Effector memory CD4-positive, alpha-beta T cell (primary cell): ENCODE data around the gene DPM2.

Source experiments
- DNase-seq, 3 donors: peaks; one replicate each; pipeline ENCODE4 v3.0.0-alpha.2; 2020
- H3K27ac ChIP-seq: 2 replicates; pipeline ENCODE4 v1.7.0; 2013; ENCODE audit warnings: mild to moderate bottlenecking, low read length, moderate library complexity; ENCODE audit not compliant: insufficient read depth, poor library complexity, severe bottlenecking
- H3K27me3 ChIP-seq: replicated peaks from 2 replicates; pipeline ENCODE4 v1.7.0; 2013; ENCODE audit warnings: mild to moderate bottlenecking, low read length; ENCODE audit not compliant: insufficient read depth, control insufficient read depth, poor library complexity, severe bottlenecking
- H3K36me3 ChIP-seq: 2 replicates; pipeline ENCODE4 v1.7.0; 2013; ENCODE audit warnings: mild to moderate bottlenecking, low read length, moderate library complexity; ENCODE audit not compliant: control insufficient read depth, insufficient read depth
- H3K4me1 ChIP-seq: 2 replicates; pipeline ENCODE4 v1.7.0; 2013; ENCODE audit warnings: low read length, mild to moderate bottlenecking; ENCODE audit not compliant: control insufficient read depth, insufficient read depth, poor library complexity, severe bottlenecking
- H3K4me3 ChIP-seq: 2 replicates; pipeline ENCODE4 v1.7.0; 2013; ENCODE audit warnings: low read length, low read depth, mild to moderate bottlenecking; ENCODE audit not compliant: insufficient read depth, poor library complexity, severe bottlenecking
- H3K9me3 ChIP-seq: 2 replicates; pipeline ENCODE4 v1.7.0; 2013; ENCODE audit warnings: mild to moderate bottlenecking, low read length, moderate library complexity; ENCODE audit not compliant: control insufficient read depth

DPM2 gene

GRCh38 chr9:127919253-127919815 is 18.3 kb downstream of the DPM2 start:
- H3K27ac ChIP-seq: no peak overlapping the region
- H3K9me3 ChIP-seq: no peaks in the 10 kb centered on the region
- no peak for DNase-seq
- H3K27me3 ChIP-seq: no peaks in the 10 kb centered on the region
- H3K36me3 ChIP-seq: no peaks in the 10 kb centered on the region
- no peak overlapping the region for H3K4me3 ChIP-seq
- H3K4me1 ChIP-seq: peaks cover 37% of the 10 kb centered on the region

- Histone ChIP-seq H3K27ac (no peak overlapping the region), H3K9me3 (no peaks in the 10 kb centered on the region), H3K4me1 (peaks cover 37% of the 10 kb centered on the region), H3K27me3 (no peaks in the 10 kb centered on the region), H3K36me3 (no peaks in the 10 kb centered on the region), H3K4me3 (no peak overlapping the region)
- no peak for DNase-seq
Measured at GRCh38 chr9:127918183-127919107, 19.2 kb downstream of the DPM2 start.

GRCh38 chr9:127917603-127918002 is 20.1 kb downstream of the DPM2 start:
- no peak for DNase-seq
- no peaks in the 10 kb centered on the region for H3K9me3 ChIP-seq
- peak overlapping the region; percentile 44 for H3K4me3 ChIP-seq
- H3K36me3 ChIP-seq: no peaks in the 10 kb centered on the region
- no peaks in the 10 kb centered on the region for H3K27me3 ChIP-seq
- peak overlapping the region; percentile 21 for H3K27ac ChIP-seq
- peaks cover 37% of the 10 kb centered on the region for H3K4me1 ChIP-seq

GRCh38 chr9:127916720-127917581 is 20.7 kb downstream of the DPM2 start, which contains the start of gene ST6GALNAC4:
TSS of gene ST6GALNAC4 (minus strand) at chr9:127917041. CDS start at chr9:127916419, 622 bp downstream.
- Histone ChIP-seq H3K4me3 (peak within 1 kb of the TSS; percentile 73), H3K9me3 (no peaks in the 10 kb centered on the region), H3K4me1 (peaks cover 35% of the 10 kb centered on the region), H3K27me3 (no peaks in the 10 kb centered on the region), H3K36me3 (peaks cover 4% of the 10 kb centered on the region), H3K27ac (peak within 1 kb of the TSS; percentile 53)
- peak; percentile 91 to 96 (median 93) for DNase-seq

- Histone ChIP-seq H3K9me3 (no peaks in the 10 kb centered on the region), H3K27ac (peak overlapping the region; percentile 53), H3K36me3 (peaks cover 7% of the 10 kb centered on the region), H3K4me1 (peaks cover 26% of the 10 kb centered on the region), H3K4me3 (peak overlapping the region; percentile 73), H3K27me3 (no peaks in the 10 kb centered on the region)
- DNase-seq: no peak
Measured at GRCh38 chr9:127915801-127916719, 21.6 kb downstream of the DPM2 start.

GRCh38 chr9:127915325-127915752 is 22.3 kb downstream of the DPM2 start:
- Histone ChIP-seq H3K4me1 (peaks cover 26% of the 10 kb centered on the region), H3K27ac (no peak overlapping the region), H3K4me3 (no peak overlapping the region), H3K9me3 (no peaks in the 10 kb centered on the region), H3K36me3 (peaks cover 7% of the 10 kb centered on the region), H3K27me3 (no peaks in the 10 kb centered on the region)
- no peak for DNase-seq

- H3K36me3 ChIP-seq: peaks cover 11% of the 10 kb centered on the region
- no peak overlapping the region for H3K4me3 ChIP-seq
- H3K4me1 ChIP-seq: peaks cover 26% of the 10 kb centered on the region
- no peak overlapping the region for H3K27ac ChIP-seq
- H3K9me3 ChIP-seq: no peaks in the 10 kb centered on the region
- no peaks in the 10 kb centered on the region for H3K27me3 ChIP-seq
- DNase-seq: no peak
Measured at GRCh38 chr9:127913682-127914081, 24.0 kb downstream of the DPM2 start.

GRCh38 chr9:127912882-127913281 is 24.8 kb downstream of the DPM2 start:
- no peaks in the 10 kb centered on the region for H3K9me3 ChIP-seq
- no peak for DNase-seq
- no peak overlapping the region for H3K27ac ChIP-seq
- H3K4me3 ChIP-seq: no peak overlapping the region
- peaks cover 22% of the 10 kb centered on the region for H3K4me1 ChIP-seq
- H3K27me3 ChIP-seq: no peaks in the 10 kb centered on the region
- peaks cover 15% of the 10 kb centered on the region for H3K36me3 ChIP-seq

- no peak for DNase-seq
- no peaks in the 10 kb centered on the region for H3K9me3 ChIP-seq
- peaks cover 18% of the 10 kb centered on the region for H3K4me1 ChIP-seq
- no peaks in the 10 kb centered on the region for H3K27me3 ChIP-seq
- H3K27ac ChIP-seq: no peak overlapping the region
- H3K36me3 ChIP-seq: peaks cover 15% of the 10 kb centered on the region
- H3K4me3 ChIP-seq: no peak overlapping the region
Measured at GRCh38 chr9:127912296-127912695, 25.4 kb downstream of the DPM2 start.
